Neural cell (in vitro differentiated cells): ENCODE measurements around the gene VWA1. TPM values are rescaled to one million over a fixed set of nuclear protein-coding genes. Genes with fewer than 3 reads are reported as not detected.

Experiments
- H2AFZ ChIP-seq: fragments of 200-600, 300-800 bp; sonication (generic), shearing (Covaris generic); 2 replicates; pipeline ENCODE4 v1.6.0; 2014; ENCODE audit warnings: low read depth, mild to moderate bottlenecking, antibody characterized with exemption, low read length, moderate library complexity
- H3F3A ChIP-seq: fragments of 200-600 bp; shearing (Covaris generic); 2 replicates; pipeline ENCODE4 v1.6.1; 2016; ENCODE audit warnings: mild to moderate bottlenecking, moderate library complexity, mixed read lengths, antibody characterized with exemption, low read length; ENCODE audit not compliant: insufficient read depth, poor library complexity, severe bottlenecking
- H3K27ac ChIP-seq: fragments of 200-600, 300-800 bp; sonication (generic), shearing (Covaris generic); 2 replicates; pipeline ENCODE4 v1.5.1; 2014; ENCODE audit warnings: mild to moderate bottlenecking, low read length, moderate library complexity
- H3K27me3 ChIP-seq: fragments of 300-800, 200-600 bp; sonication (generic), shearing (Covaris generic); 2 replicates; pipeline ENCODE4 v1.6.0; 2014; ENCODE audit warnings: mild to moderate bottlenecking, low read depth, low read length, moderate library complexity; ENCODE audit not compliant: insufficient read depth
- H3K36me3 ChIP-seq: fragments of 300-800, 200-600 bp; sonication (generic), shearing (Covaris generic); 2 replicates; pipeline ENCODE4 v1.5.1; 2014; ENCODE audit warnings: mild to moderate bottlenecking, antibody characterized with exemption, low read length, moderate library complexity; ENCODE audit not compliant: insufficient read depth
- H3K4me2 ChIP-seq: fragments of 300-800, 200-600 bp; sonication (generic), shearing (Covaris generic); 2 replicates; pipeline ENCODE4 v1.6.0; 2014; ENCODE audit warnings: mild to moderate bottlenecking, low read length
- H3K4me3 ChIP-seq: fragments of 300-800, 200-600 bp; sonication (generic), shearing (Covaris generic); 2 replicates; pipeline ENCODE4 v1.5.1; 2014; ENCODE audit warnings: mild to moderate bottlenecking, low read length, moderate library complexity
- H3K79me2 ChIP-seq: fragments of 200-600 bp; shearing (Covaris generic); replicated peaks from 2 replicates; pipeline ENCODE4 v1.6.0; 2014; ENCODE audit warnings: mild to moderate bottlenecking, low read length, moderate library complexity; ENCODE audit not compliant: insufficient read depth
- H3K9ac ChIP-seq: fragments of 300-800, 200-600 bp; sonication (generic), shearing (Covaris generic); 2 replicates; pipeline ENCODE4 v1.6.1; 2016; ENCODE audit warnings: mild to moderate bottlenecking, low read length, mixed read lengths
- H3K9me2 ChIP-seq: fragments of 200-600 bp; shearing (Covaris generic); 2 replicates; pipeline ENCODE4 v1.6.1; 2016; ENCODE audit warnings: mild to moderate bottlenecking, low read length, mixed read lengths; ENCODE audit not compliant: insufficient read depth
- H3K9me3 ChIP-seq: fragments of 200-600, 300-800 bp; sonication (generic), shearing (Covaris generic); 2 replicates; pipeline ENCODE4 v1.6.1; 2016; ENCODE audit warnings: mild to moderate bottlenecking, mixed run types, low read length, moderate library complexity, mixed read lengths
- H4K20me1 ChIP-seq: fragments of 200-600 bp; shearing (Covaris generic); 2 replicates; pipeline ENCODE4 v1.6.1; 2016; ENCODE audit warnings: mild to moderate bottlenecking, mixed run types; ENCODE audit not compliant: insufficient read depth
- CTCF ChIP-seq: fragments of 450-650 bp; IDR thresholded peaks from 2 replicates; pipeline ENCODE4 v1.5.1; 2014; ENCODE audit warnings: antibody characterized with exemption, mild to moderate bottlenecking, moderate library complexity; ENCODE audit not compliant: poor library complexity, severe bottlenecking
- EP300 ChIP-seq: fragments of 450-650 bp; conservative IDR thresholded peaks from 2 replicates; pipeline ENCODE4 v1.6.1; 2014; ENCODE audit warnings: antibody characterized with exemption, mild to moderate bottlenecking, moderate library complexity; ENCODE audit not compliant: poor library complexity, severe bottlenecking
- EZH2 ChIP-seq: fragments of 200-600, 300-800 bp; shearing (Covaris generic), sonication (generic); IDR thresholded peaks from 2 replicates; pipeline ENCODE4 v1.6.1; 2014; ENCODE audit warnings: antibody characterized with exemption, low read length, borderline replicate concordance, mild to moderate bottlenecking; ENCODE audit not compliant: insufficient read depth, poor library complexity, severe bottlenecking
- MXI1 ChIP-seq: fragments of 450-650 bp; conservative IDR thresholded peaks from 2 replicates; pipeline ENCODE4 v1.6.1; 2014; ENCODE audit warnings: antibody characterized with exemption, mild to moderate bottlenecking; ENCODE audit not compliant: poor library complexity, severe bottlenecking
- POLR2AphosphoS5 ChIP-seq: IDR thresholded peaks from 2 replicates; pipeline ENCODE4 v1.6.1; 2012
- RAD21 ChIP-seq: fragments of 450-650 bp; conservative IDR thresholded peaks from 2 replicates; pipeline ENCODE4 v1.6.1; 2014; ENCODE audit warnings: antibody characterized with exemption, mild to moderate bottlenecking, moderate library complexity
- REST ChIP-seq: IDR thresholded peaks from 2 replicates; pipeline ENCODE4 v1.6.1; 2012; ENCODE audit warnings: borderline replicate concordance
- SMC3 ChIP-seq: fragments of 450-650 bp; conservative IDR thresholded peaks from 2 replicates; pipeline ENCODE4 v1.6.1; 2014; ENCODE audit warnings: antibody characterized with exemption, mild to moderate bottlenecking, moderate library complexity; ENCODE audit not compliant: poor library complexity
- TAF1 ChIP-seq: IDR thresholded peaks from 2 replicates; pipeline ENCODE4 v1.6.1; 2012; ENCODE audit warnings: low read depth
- polyA plus RNA-seq: library from polyadenylated mRNA; depleted of rRNA; stranded (reverse); fragments of >200 nt; gene quantifications from 2 replicates; pipeline ENCODE4 v1.2.3, GENCODE V29; 2014

VWA1 gene
- polyA plus RNA-seq, 1 donor from 2014 or later, result 0.88 TPM

- H3K9me3 ChIP-seq, result no peaks in the 10 kb centered on the region
- no peaks in the 10 kb centered on the region for H3K36me3 ChIP-seq
- no peak overlapping the region for H2AFZ ChIP-seq
- no peak overlapping the region for H3K4me2 ChIP-seq
- H3K79me2 ChIP-seq, result no peaks in the 10 kb centered on the region
- no peak overlapping the region for H3K4me3 ChIP-seq
- no peaks in the 10 kb centered on the region for H3F3A ChIP-seq
- no peaks in the 10 kb centered on the region for H4K20me1 ChIP-seq
- no peaks in the 10 kb centered on the region for H3K9me2 ChIP-seq
- H3K27me3 ChIP-seq, result no peaks in the 10 kb centered on the region
- H3K27ac ChIP-seq, result no peak overlapping the region
- no peak for TF ChIP-seq CTCF
- TF ChIP-seq TAF1, result no peak
- no peak for TF ChIP-seq SMC3
- no peak for TF ChIP-seq POLR2AphosphoS5
- TF ChIP-seq RAD21, result no peak
- no peak for TF ChIP-seq EZH2
- no peak for TF ChIP-seq REST
- no peak for TF ChIP-seq EP300
- no peak for TF ChIP-seq MXI1
- no peak overlapping the region for H3K9ac ChIP-seq
Observed at GRCh38 chr1:1489861-1490260, 54.4 kb downstream of the VWA1 start.

- Histone ChIP-seq H3K27me3 (no peaks in the 10 kb centered on the region), H3K36me3 (no peaks in the 10 kb centered on the region)
- no peak for TF ChIP-seq EP300
- no peak for TF ChIP-seq SMC3
- TF ChIP-seq TAF1, result no peak
- no peak for TF ChIP-seq MXI1
- TF ChIP-seq RAD21, result no peak
- TF ChIP-seq CTCF, result no peak
- TF ChIP-seq POLR2AphosphoS5, result no peak
- no peak for TF ChIP-seq EZH2
- TF ChIP-seq REST, result no peak
Observed at GRCh38 chr1:1490633-1491230, 55.2 kb downstream of the VWA1 start.

More at GRCh38 chr1:1490633-1491230, 55.2 kb downstream of the VWA1 start:
- Histone ChIP-seq H3K79me2 (no peaks in the 10 kb centered on the region), H3K4me2 (no peak overlapping the region), H3K9ac (no peak overlapping the region), H3K9me2 (no peaks in the 10 kb centered on the region), H3F3A (no peaks in the 10 kb centered on the region), H3K9me3 (no peaks in the 10 kb centered on the region), H3K27ac (no peak overlapping the region), H4K20me1 (no peaks in the 10 kb centered on the region), H2AFZ (no peak overlapping the region), H3K4me3 (no peak overlapping the region)
